Prostate gland (tissue), 2 donors: ENCODE data around the gene SLAIN1. TPM values are rescaled to one million over a fixed set of nuclear protein-coding genes. Genes with fewer than 3 reads are reported as not detected.

Source experiments
- DNase-seq: peaks from one replicate; pipeline ENCODE4 v3.0.0-alpha.2; 2019; ENCODE audit warnings: low spot score
- H3K27ac ChIP-seq, 2 donors: fragments of 200-600 bp; sonication (generic); 2 replicates each; pipeline ENCODE4 v1.5.1; 2017 to 2019
- H3K27me3 ChIP-seq: fragments of 200-600 bp; sonication (generic); replicated peaks from 2 replicates; pipeline ENCODE4 v1.5.1; 2019; ENCODE audit not compliant: insufficient read depth
- H3K36me3 ChIP-seq, 2 donors: fragments of 200-600 bp; sonication (generic); 1 replicate in 1 of 2; 2 replicates in 1 of 2; pipeline versions ENCODE4 v1.5.1 to v1.8.1; 2017 to 2019
- H3K4me1 ChIP-seq: fragments of 200-600 bp; sonication (generic); replicated peaks from 2 replicates; pipeline ENCODE4 v1.5.1; 2019
- H3K4me3 ChIP-seq, 2 donors: fragments of 200-600 bp; sonication (generic); 2 replicates each; pipeline ENCODE4 v1.5.1; 2017 to 2019
- H3K9me3 ChIP-seq: fragments of 200-600 bp; sonication (generic); 2 replicates; pipeline ENCODE4 v1.5.1; 2017
- POLR2A ChIP-seq: fragments of 450-650 bp; IDR thresholded peaks from one replicate; pipeline ENCODE4 v1.6.1; 2016; ENCODE audit warnings: antibody characterized with exemption, mild to moderate bottlenecking
- POLR2AphosphoS5 ChIP-seq: sonication (generic); formaldehyde crosslinking; IDR thresholded peaks from one replicate; pipeline ENCODE4 v1.6.1; 2017; ENCODE audit warnings: antibody characterized with exemption
- WGBS: methylation state at CpG from one replicate; pipeline ENCODE4 v1.1.5; 2018; 5-methylcytosine and 5-hydroxymethylcytosine counted together
- intact Hi-C: fragments of 100-400 bp; cut with DNase I; formaldehyde crosslinking; loops from one replicate; pipeline ENCODE4 v1.14.2; 2022
- total RNA-seq, 2 donors: library from RNA; depleted of rRNA; stranded (reverse); fragments of >200 nt; gene quantifications; one replicate each; pipeline ENCODE4 v1.1.0, GENCODE V29; 2016
- TF ChIP-seq, protein P1 (sequence below), 4 experiments: fragments of 200-600 bp in 2 of 4; fragments of 450-650 bp in 2 of 4; sonication (generic) in 2 of 4; IDR thresholded peaks; 1 replicate in 3 of 4; 2 replicates in 1 of 4; pipeline ENCODE4 v1.5.1; 2016 to 2019; ENCODE audit warnings: antibody characterized with exemption in 4 of 4, mild to moderate bottlenecking in 2 of 4, moderate library complexity in 2 of 4

Gene SLAIN1
- total RNA-seq, 2 donors from 2014 or later, result 9.6 to 132 TPM

DNA sequence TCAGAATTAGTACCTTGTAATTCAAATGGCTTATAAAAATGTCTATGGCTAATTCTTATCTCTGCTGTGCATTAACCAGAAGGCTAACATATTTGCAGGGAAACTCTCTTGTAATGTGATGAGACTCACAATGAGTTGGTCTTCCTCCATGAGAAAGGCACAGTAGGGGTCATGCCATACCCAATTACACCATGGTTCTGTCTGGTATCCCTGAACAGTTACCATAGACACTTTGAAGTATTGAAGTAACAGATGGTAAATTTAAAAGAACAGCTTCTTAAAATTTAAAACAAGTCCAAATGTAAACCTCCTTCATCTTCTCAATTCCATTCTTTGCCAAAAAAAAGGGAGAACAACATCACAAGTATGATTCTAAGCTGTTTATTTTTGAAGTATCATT, 22.6 kb upstream of the SLAIN1 start:
- Histone ChIP-seq H3K27ac (no peak overlapping the region), H3K36me3 (no peaks in the 10 kb centered on the region), H3K4me3 (no peak overlapping the region), H3K9me3 (no peaks in the 10 kb centered on the region), H3K27me3 (no peaks in the 10 kb centered on the region), H3K4me1 (no peaks in the 10 kb centered on the region)
- TF ChIP-seq, protein P1, sequence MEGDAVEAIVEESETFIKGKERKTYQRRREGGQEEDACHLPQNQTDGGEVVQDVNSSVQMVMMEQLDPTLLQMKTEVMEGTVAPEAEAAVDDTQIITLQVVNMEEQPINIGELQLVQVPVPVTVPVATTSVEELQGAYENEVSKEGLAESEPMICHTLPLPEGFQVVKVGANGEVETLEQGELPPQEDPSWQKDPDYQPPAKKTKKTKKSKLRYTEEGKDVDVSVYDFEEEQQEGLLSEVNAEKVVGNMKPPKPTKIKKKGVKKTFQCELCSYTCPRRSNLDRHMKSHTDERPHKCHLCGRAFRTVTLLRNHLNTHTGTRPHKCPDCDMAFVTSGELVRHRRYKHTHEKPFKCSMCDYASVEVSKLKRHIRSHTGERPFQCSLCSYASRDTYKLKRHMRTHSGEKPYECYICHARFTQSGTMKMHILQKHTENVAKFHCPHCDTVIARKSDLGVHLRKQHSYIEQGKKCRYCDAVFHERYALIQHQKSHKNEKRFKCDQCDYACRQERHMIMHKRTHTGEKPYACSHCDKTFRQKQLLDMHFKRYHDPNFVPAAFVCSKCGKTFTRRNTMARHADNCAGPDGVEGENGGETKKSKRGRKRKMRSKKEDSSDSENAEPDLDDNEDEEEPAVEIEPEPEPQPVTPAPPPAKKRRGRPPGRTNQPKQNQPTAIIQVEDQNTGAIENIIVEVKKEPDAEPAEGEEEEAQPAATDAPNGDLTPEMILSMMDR (IDR thresholded peaks at IDR 0.05), result no peak
- TF ChIP-seq POLR2AphosphoS5 (no peak), POLR2A (no peak)
- no peak for DNase-seq
- intact Hi-C loops, result no loop called here

- intact Hi-C loops, result no loop called here
- H3K36me3 ChIP-seq, result no peaks in the 10 kb centered on the region
- no peaks in the 10 kb centered on the region for H3K27me3 ChIP-seq
- 73% methylated on average over 5 of the region's 5 CpGs for WGBS
- no peak overlapping the region for H3K27ac ChIP-seq
- no peaks in the 10 kb centered on the region for H3K9me3 ChIP-seq
- no peak for TF ChIP-seq POLR2A
- no peak for TF ChIP-seq POLR2AphosphoS5
- TF ChIP-seq, protein P1 (IDR thresholded peaks at IDR 0.05), result no peak
- H3K4me3 ChIP-seq, result no peak overlapping the region
- DNase-seq, result no peak
- no peaks in the 10 kb centered on the region for H3K4me1 ChIP-seq
Observed at GRCh38 chr13:77678691-77679235, 18.7 kb upstream of the SLAIN1 start.

DNA sequence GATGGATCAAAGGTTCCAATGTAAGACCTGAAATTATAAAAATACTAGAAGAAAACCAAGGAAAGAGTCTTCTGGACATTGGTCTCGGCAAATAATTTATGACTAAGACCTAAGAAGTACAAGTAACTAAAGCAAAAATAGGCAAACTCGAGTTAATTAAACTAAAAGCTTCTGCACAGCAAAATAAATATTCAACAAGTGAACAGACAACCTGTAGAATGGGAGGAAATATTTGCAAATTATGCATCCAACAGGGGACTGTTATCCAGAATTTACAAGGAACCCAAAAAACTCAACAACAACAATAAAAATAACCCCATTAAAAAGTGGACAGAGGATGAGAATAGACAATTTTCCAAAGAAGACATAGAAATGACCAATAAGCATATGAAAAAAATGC, 9.7 kb upstream of the SLAIN1 start:
- no peak for DNase-seq
- Histone ChIP-seq H3K36me3 (no peaks in the 10 kb centered on the region), H3K27me3 (no peaks in the 10 kb centered on the region), H3K27ac (no peak overlapping the region), H3K9me3 (no peaks in the 10 kb centered on the region), H3K4me1 (no peaks in the 10 kb centered on the region), H3K4me3 (no peak overlapping the region)
- TF ChIP-seq, protein P1 (IDR thresholded peaks at IDR 0.05), result no peak
- TF ChIP-seq POLR2AphosphoS5 (no peak), POLR2A (no peak)
- WGBS, result 82% methylated on average over 2 of the region's 2 CpGs
- intact Hi-C loops, result no loop called here

DNA sequence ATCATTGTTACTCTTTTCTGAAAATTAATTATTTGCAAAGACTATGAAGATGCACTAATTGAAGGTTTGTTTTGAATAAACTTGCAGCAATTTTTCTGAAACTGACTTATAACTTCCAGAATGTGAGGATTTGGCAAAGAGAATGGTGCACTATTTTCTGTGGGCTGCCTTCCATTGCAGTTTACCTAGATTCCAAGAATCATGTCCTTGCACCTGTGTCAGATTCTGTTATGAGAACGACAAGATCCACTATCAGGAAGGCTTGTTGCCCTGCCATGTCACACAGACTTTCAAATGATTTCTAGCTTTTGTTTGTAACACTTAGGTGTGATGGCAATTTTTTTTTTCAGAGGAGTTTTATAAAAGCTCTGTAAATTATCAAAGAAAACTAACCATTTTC, 5.6 kb upstream of the SLAIN1 start:
- DNase-seq, result no peak
- Histone ChIP-seq H3K27me3 (no peaks in the 10 kb centered on the region), H3K9me3 (no peaks in the 10 kb centered on the region), H3K27ac (no peak overlapping the region), H3K36me3 (no peaks in the 10 kb centered on the region), H3K4me1 (no peaks in the 10 kb centered on the region), H3K4me3 (no peak overlapping the region)
- WGBS, result 57% methylated on average over 1 of the region's 1 CpG
- intact Hi-C loops, result no loop called here
- TF ChIP-seq POLR2A (no peak), POLR2AphosphoS5 (no peak)
- TF ChIP-seq, protein P1 (IDR thresholded peaks at IDR 0.05), result no peak

DNA sequence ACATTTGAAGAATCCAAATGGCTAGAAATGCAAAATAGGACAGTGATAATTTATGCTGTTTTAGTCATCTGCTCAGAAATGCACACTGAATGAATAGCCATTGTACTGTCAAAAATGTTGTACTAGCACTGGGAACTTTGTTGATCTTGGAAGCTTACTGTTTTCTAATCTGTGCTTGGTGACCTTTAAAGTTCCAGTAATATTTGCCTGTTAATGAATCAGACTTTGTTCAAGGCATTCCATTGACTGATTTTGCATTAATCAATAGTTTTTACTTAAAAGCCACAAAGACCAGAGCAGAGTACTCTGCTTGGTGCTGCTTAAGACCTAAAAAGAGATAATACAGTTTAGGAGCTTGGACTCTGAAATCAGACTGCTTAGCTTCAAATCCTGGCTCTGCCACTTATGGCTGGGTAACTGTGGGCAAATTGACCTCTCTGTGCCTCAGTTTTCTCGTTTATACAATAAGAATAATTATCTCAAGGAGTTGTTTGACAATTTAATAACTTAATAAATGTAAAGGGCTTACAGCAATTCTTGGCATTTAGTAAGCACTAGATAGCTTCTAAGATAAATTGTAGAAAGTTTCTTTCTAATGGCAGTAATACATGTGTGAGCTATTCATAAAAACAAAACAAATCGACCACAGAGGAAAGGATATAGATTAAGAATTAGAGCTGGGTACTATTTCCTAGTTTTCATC, 4.6 kb upstream of the SLAIN1 start:
- no peaks in the 10 kb centered on the region for H3K27me3 ChIP-seq
- 32% methylated on average over 2 of the region's 2 CpGs for WGBS
- no peak overlapping the region for H3K27ac ChIP-seq
- H3K36me3 ChIP-seq, result no peaks in the 10 kb centered on the region
- TF ChIP-seq POLR2AphosphoS5, result no peak
- TF ChIP-seq POLR2A, result no peak
- TF ChIP-seq, protein P1 (IDR thresholded peaks at IDR 0.05), result no peak
- no peaks in the 10 kb centered on the region for H3K4me1 ChIP-seq
- no peaks in the 10 kb centered on the region for H3K9me3 ChIP-seq
- H3K4me3 ChIP-seq, result no peak overlapping the region
- intact Hi-C loops, result no loop called here
- DNase-seq, result no peak
